GM18951 (cell line): Measurements from ENCODE around the gene TNRC6A.
"Not testable (repeated sequence)": the region's sequence is repeated elsewhere in the genome, so short reads cannot be mapped to it uniquely, and the experiment has no call there.

Experiments
- POLR2A ChIP-seq: IDR thresholded peaks from 4 replicates; pipeline ENCODE4 v1.6.1; 2011; ENCODE audit warnings: mild to moderate bottlenecking; ENCODE audit not compliant: insufficient read length, insufficient read depth; ENCODE audit errors: extremely low read depth
- in situ Hi-C: fragments of 300-500 bp; cut with MboI; formaldehyde crosslinking; loops from one replicate; pipeline ENCODE4 v1.12.0; 2022; ENCODE audit warnings: low sequenced_read_pairs, mixed read lengths, inconsistent platforms; ENCODE audit not compliant: unreplicated experiment

TNRC6A gene

GRCh38 chr16:24784121-24784520 lies 54.7 kb downstream of the TNRC6A start:
- no peak for TF ChIP-seq POLR2A
- in situ Hi-C loops: no loop called here

GRCh38 chr16:24789881-24790280 lies 60.4 kb downstream of the TNRC6A start:
- no peak for TF ChIP-seq POLR2A
- in situ Hi-C loops: no loop called here

- TF ChIP-seq POLR2A: no peak
These were observed 71.1 kb downstream of the TNRC6A start for GRCh38 chr16:24800586-24800985.

GRCh38 chr16:24801761-24802302 lies 72.4 kb downstream of the TNRC6A start:
- TF ChIP-seq POLR2A: no peak
- in situ Hi-C loops: no loop called here

More at GRCh38 chr16:24800586-24800985, 71.1 kb downstream of the TNRC6A start:
- in situ Hi-C loops: no loop called here

GRCh38 chr16:24805484-24805883 lies 76.0 kb downstream of the TNRC6A start:
- in situ Hi-C loops: no loop called here
- TF ChIP-seq POLR2A: no peak

- in situ Hi-C loops: no loop called here
These were observed 77.8 kb downstream of the TNRC6A start for GRCh38 chr16:24807301-24807700.

GRCh38 chr16:24810951-24811843 lies 81.7 kb downstream of the TNRC6A start:
- in situ Hi-C loops: no loop called here
- TF ChIP-seq POLR2A: no peak

More at GRCh38 chr16:24807301-24807700, 77.8 kb downstream of the TNRC6A start:
- TF ChIP-seq POLR2A: no peak

GRCh38 chr16:24812813-24813212 lies 83.4 kb downstream of the TNRC6A start:
- in situ Hi-C loops: not testable (repeated sequence)

- in situ Hi-C loops: no loop called here
- TF ChIP-seq POLR2A: no peak
These were observed 85.6 kb downstream of the TNRC6A start for GRCh38 chr16:24815021-24815420.

- in situ Hi-C loops: no loop called here
- no peak for TF ChIP-seq POLR2A
These were observed 87.2 kb downstream of the TNRC6A start for GRCh38 chr16:24816688-24817087.

GRCh38 chr16:24819462-24820040 lies 90.1 kb downstream of the TNRC6A start:
- no peak for TF ChIP-seq POLR2A
- in situ Hi-C loops: no loop called here

- in situ Hi-C loops: no loop called here
- no peak for TF ChIP-seq POLR2A
These were observed 91.1 kb downstream of the TNRC6A start for GRCh38 chr16:24820522-24820921.

GRCh38 chr16:24821129-24821528 lies 91.7 kb downstream of the TNRC6A start:
- no peak for TF ChIP-seq POLR2A
- in situ Hi-C loops: no loop called here

- in situ Hi-C loops: no loop called here
- no peak for TF ChIP-seq POLR2A
These were observed 93.1 kb downstream of the TNRC6A start for GRCh38 chr16:24822542-24822941.

GRCh38 chr16:24822974-24823373 lies 93.5 kb downstream of the TNRC6A start:
- no peak for TF ChIP-seq POLR2A
- in situ Hi-C loops: no loop called here
